HG02610 (cell line): Measurements from ENCODE around the gene ATP1A1.

Source experiments
- ATAC-seq: cut with Tn5 transposase; IDR thresholded peaks from one replicate; pipeline ENCODE4 v1.9.1; 2021; ENCODE audit warnings: mild to moderate bottlenecking, moderate library complexity; ENCODE audit not compliant: unreplicated experiment

The ATP1A1 gene

GRCh38 chr1:116433275-116434257, 60.5 kb downstream of the ATP1A1 start:
- no peak for ATAC-seq

- no peak for ATAC-seq
These were observed 61.8 kb downstream of the ATP1A1 start for GRCh38 chr1:116434849-116435248.

- ATAC-seq: no peak
These were observed 63.0 kb downstream of the ATP1A1 start for GRCh38 chr1:116435806-116436610.

- no peak for ATAC-seq
These were observed 63.5 kb downstream of the ATP1A1 start for GRCh38 chr1:116436611-116436970.

- ATAC-seq: no peak
These were observed 66.7 kb downstream of the ATP1A1 start for GRCh38 chr1:116439701-116440100.

GRCh38 chr1:116440731-116441130, 67.7 kb downstream of the ATP1A1 start:
- no peak for ATAC-seq

GRCh38 chr1:116445534-116445933, 72.5 kb downstream of the ATP1A1 start:
- ATAC-seq: no peak

GRCh38 chr1:116446686-116447085, 73.6 kb downstream of the ATP1A1 start:
- ATAC-seq: no peak

- ATAC-seq: no peak
These were observed 75.8 kb downstream of the ATP1A1 start for GRCh38 chr1:116448785-116449385.

- ATAC-seq: no peak
These were observed 76.5 kb downstream of the ATP1A1 start for GRCh38 chr1:116449578-116449977.

GRCh38 chr1:116451702-116452101, 78.7 kb downstream of the ATP1A1 start:
- no peak for ATAC-seq

- ATAC-seq: no peak
These were observed 80.4 kb downstream of the ATP1A1 start for GRCh38 chr1:116453481-116453880.

GRCh38 chr1:116453906-116454305, 80.9 kb downstream of the ATP1A1 start:
- no peak for ATAC-seq
